K562 (cell line): ENCODE data around the gene IL4R.

Experiments
- RNF219 ChIP-seq: fragments of 250-450 bp; sonication (Bioruptor Pico); IDR thresholded peaks from 2 replicates; pipeline ENCODE4 v1.5.0; 2022; ENCODE audit warnings: mild to moderate bottlenecking
- XRCC3 ChIP-seq: fragments of 450-650 bp; IDR thresholded peaks from 2 replicates; pipeline ENCODE4 v1.6.1; 2017; ENCODE audit warnings: mild to moderate bottlenecking, moderate library complexity

GRCh38 chr16:27387724-27388123 lies 74.0 kb downstream of the IL4R start:
- TF ChIP-seq XRCC3, result no peak
- no peak for TF ChIP-seq RNF219 (CRISPR knock-in tag)
